AG04449 (cell line): ENCODE data around the gene HS3ST2.

ENCODE experiments used
- CTCF ChIA-PET: fragments of 350-600 bp; formaldehyde crosslinking; extraction: SDS; loops from one replicate; lab custom pipeline; 2021; ENCODE audit warnings: antibody characterized with exemption; lab: Yijun Ruan, JAX
- POLR2A ChIA-PET: fragments of 400-600, 350-600 bp; formaldehyde crosslinking; extraction: SDS; loops from one replicate; lab custom pipeline; 2020; ENCODE audit warnings: antibody characterized with exemption, inconsistent platforms; lab: Yijun Ruan, JAX
- DNase-seq: peaks from one replicate; pipeline ENCODE4 v3.0.0-alpha.2; 2010; ENCODE audit warnings: low read depth, low spot score
- H3K4me3 ChIP-seq: 2 replicates; pipeline ENCODE4 v1.5.1; 2011; ENCODE audit warnings: low read depth, mild to moderate bottlenecking, control low read depth, low read length
- CTCF ChIP-seq: IDR thresholded peaks from one replicate; pipeline ENCODE4 v1.5.1; 2011; ENCODE audit warnings: mild to moderate bottlenecking, moderate library complexity, low read length, control low read depth, inconsistent platforms; ENCODE audit not compliant: insufficient read depth; ENCODE audit errors: missing control alignments

HS3ST2 gene

GRCh38 chr16:22900863-22901262 lies 86.9 kb downstream of the HS3ST2 start:
- no peak overlapping the region for H3K4me3 ChIP-seq
- CTCF ChIA-PET, result interaction anchor here (1.1 kb wide), 1 partner anchor 535 kb away, joined by 5 read pairs; no protein-coding TSS in a partner anchor
- TF ChIP-seq CTCF, result no peak
- no peak for DNase-seq
- POLR2A ChIA-PET, result no interaction called here

- no peak for DNase-seq
- ChIA-PET CTCF (interaction anchor here (1.1 kb wide), 1 partner anchor 534 kb away, joined by 5 read pairs; no protein-coding TSS in a partner anchor), POLR2A (no interaction called here)
- no peak overlapping the region for H3K4me3 ChIP-seq
- TF ChIP-seq CTCF, result no peak
Observed at GRCh38 chr16:22901563-22901962, 87.6 kb downstream of the HS3ST2 start.

GRCh38 chr16:22903716-22904115 lies 89.8 kb downstream of the HS3ST2 start:
- CTCF ChIA-PET, result no interaction called here
- TF ChIP-seq CTCF, result no peak
- POLR2A ChIA-PET, result no interaction called here
- no peak overlapping the region for H3K4me3 ChIP-seq
- no peak for DNase-seq

GRCh38 chr16:22912654-22913053 lies 98.7 kb downstream of the HS3ST2 start:
- POLR2A ChIA-PET, result no interaction called here
- no peak for TF ChIP-seq CTCF
- no peak for DNase-seq
- no peak overlapping the region for H3K4me3 ChIP-seq
- CTCF ChIA-PET, result no interaction called here

- ChIA-PET POLR2A (no interaction called here), CTCF (interaction anchor here (1.1 kb wide), 1 partner anchor 17 kb away, joined by 3 read pairs; no protein-coding TSS in a partner anchor)
- TF ChIP-seq CTCF, result no peak
Observed at GRCh38 chr16:22915003-22915402, 101.0 kb downstream of the HS3ST2 start.

GRCh38 chr16:22923491-22923890 lies 109.5 kb downstream of the HS3ST2 start:
- POLR2A ChIA-PET, result no interaction called here
- DNase-seq, result no peak
- CTCF ChIA-PET, result no interaction called here
- H3K4me3 ChIP-seq, result no peak overlapping the region
- TF ChIP-seq CTCF, result no peak

More at GRCh38 chr16:22915003-22915402, 101.0 kb downstream of the HS3ST2 start:
- DNase-seq, result no peak
- H3K4me3 ChIP-seq, result no peak overlapping the region
